NCI-H2196 treated with DMSO at 0.1 percent for 48 hours (cell line): ENCODE measurements around the gene COPS7B.
"Not testable (repeated sequence)": the region's sequence is repeated elsewhere in the genome, so short reads cannot be mapped to it uniquely, and the experiment has no call there.

Experiments
- DNase-seq: peaks from one replicate; lab custom pipeline; 2025; ENCODE audit not compliant: unreplicated experiment; lab: John Stamatoyannopoulos, UW

The COPS7B gene

DNA sequence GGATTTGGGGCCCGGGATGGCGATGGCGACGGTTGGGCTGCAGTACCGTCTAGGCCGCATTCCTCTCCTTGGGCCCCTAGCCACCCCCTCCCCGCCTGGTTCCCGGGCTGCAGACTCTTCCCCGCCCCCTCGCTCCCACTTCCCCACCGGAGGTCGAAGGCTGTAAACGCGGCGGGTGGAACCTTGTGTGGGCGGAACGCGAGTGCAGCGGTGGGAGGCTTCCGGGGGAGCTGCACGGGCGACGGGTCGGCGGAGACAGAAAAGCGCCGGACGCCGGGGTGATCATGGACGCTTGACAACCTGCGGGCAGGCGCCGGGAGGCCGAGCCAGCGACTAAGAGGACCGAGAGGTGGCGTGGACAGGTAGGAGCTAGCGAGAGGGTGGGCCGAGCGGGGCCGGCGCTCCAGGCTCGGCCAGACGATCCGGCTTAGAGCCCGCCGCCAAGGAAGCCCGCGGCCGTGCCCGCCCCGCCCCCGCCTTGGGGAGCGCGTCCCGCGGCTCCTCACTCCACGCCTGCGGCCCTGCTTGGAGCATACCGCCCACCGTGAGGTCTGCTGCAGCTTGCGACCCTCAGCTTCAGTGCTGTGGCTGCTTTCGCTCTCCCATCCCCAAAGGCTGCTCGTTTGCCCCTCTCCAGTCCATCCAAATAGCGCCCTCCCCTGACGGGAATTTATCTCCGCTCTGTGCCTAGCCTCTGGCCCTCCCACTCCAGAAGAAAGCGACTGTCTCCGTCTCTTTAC lies at the start of gene COPS7B:
COPS7B (plus strand) TSS at position 269 of the 740 bp plus-strand sequence. CDS start 2,126 bp downstream, outside the sequence.
- peak; percentile 75 for DNase-seq

DNA sequence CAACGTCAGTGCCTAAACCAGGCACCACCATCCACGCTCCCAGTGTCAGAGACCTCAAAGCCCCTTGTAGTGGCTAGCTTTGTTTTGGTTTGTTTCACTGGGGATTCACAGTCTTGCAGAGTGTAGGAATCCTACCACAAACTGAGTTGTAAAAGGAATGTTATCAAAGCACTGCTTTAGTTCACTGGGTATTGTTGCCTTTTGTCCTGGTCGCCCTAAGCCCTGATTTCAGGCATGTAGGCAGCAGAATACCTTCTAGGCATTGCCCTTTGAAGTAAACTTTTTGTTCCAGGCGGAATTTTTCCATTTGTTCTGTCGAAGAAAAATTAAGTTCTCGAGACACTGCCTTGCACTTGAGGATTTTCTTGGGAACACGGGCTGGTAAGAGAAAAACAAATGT lies 48.5 kb upstream of the COPS7B start:
- DNase-seq = no peak

GRCh38 chr2:231743376-231744116 lies 42.7 kb upstream of the COPS7B start:
- DNase-seq = no peak

GRCh38 chr2:231745303-231746038 lies 40.8 kb upstream of the COPS7B start:
- DNase-seq = no peak

DNA sequence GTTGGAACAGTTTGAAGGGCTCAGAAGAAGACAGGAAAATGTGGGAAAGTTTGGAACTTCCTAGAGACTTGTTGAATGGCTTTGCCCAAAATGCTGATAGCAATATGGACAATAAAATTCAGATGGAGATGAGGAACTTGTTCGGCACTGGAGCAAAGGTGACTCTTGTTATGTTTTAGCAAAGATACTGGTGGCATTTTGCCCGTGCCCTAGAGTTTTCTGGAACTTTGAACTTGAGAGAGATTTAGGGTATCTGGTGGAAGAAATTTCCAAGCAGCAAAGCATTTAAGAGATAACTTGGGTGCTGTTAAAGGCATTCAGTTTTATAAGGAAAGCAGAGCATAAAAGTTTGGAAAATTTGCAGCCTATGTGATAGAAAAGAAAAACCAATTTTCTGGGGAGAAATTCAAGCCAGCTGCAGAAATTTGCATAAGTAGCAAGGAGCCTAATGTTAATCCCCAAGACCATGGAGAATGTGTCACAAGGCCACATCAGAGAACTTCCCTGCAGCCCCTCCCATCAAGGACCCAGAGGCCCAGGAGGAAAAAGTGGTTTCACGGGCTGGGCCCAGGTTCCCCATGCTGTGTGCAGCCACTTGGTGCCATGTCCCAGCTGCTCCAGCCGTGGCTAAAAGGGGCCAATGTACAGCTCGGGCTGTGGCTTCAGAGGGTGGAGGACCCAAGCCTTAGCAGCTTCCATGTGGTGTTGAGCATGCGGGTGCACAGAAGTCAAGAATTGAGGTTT lies 37.9 kb upstream of the COPS7B start:
- DNase-seq = not testable (repeated sequence)

DNA sequence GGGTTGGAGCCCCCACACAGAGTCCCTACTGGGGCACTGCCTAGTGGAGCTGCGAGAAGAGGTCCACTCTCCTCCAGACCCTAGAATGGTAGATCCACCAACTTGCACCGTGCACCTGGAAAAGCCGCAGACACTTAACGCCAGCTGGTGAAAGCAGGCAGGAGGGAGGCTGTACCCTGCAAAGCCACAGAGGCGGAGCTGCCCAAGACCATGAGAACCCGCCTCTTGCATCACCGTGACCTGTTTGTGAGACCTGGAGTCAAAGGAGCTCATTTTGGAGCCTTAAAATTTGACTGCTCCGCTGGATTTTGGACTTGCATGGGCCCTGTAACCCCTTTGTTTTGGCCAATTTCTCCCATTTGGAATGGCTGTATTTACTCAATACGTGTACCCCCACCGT lies 37.2 kb upstream of the COPS7B start:
- DNase-seq = not testable (repeated sequence)

- DNase-seq = no peak
Observed at GRCh38 chr2:231751042-231751815, 35.0 kb upstream of the COPS7B start.

- no peak for DNase-seq
Observed at GRCh38 chr2:231752061-231752460, 34.2 kb upstream of the COPS7B start.

GRCh38 chr2:231761735-231762134 lies 24.5 kb upstream of the COPS7B start:
- DNase-seq = no peak

DNA sequence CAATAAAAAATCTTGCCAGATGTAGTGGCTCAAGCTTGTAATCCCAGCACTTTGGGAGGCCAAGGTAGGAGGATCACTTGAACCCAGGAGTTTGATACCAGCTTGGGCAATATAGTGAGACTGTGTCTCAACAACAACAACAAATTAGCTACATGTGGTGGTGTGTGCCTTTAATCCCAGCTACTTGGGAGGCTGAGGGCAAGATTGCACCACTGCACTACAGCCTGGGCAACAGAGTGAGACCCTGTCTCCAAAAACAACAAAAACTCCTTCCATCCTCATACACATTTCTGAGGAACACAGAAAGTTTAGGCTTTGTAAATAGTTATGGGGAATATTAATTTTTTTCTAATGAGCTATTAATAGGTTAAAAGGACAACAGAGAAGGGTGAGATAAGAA lies 22.1 kb upstream of the COPS7B start:
- no peak for DNase-seq

DNA sequence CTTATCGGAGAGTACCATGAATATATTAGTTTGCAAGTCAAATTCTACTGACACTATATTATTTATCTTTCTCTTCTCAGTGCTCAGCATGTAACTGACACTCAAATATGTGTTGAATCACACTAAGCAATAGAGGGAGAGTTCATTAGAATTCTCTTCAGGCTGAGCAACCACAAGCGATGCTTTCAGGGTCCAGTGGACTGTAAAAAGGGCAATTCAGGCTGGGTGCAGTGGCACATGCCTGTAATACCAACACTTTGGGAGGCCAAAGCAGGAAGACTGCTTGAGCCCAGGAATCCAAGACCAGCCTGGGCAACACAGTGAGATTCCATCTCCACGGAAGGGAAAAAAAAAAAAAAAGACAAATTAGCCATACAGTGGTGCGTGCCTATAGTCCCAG lies 21.5 kb upstream of the COPS7B start:
- no peak for DNase-seq

- DNase-seq = no peak
Observed at GRCh38 chr2:231765496-231765929, 20.7 kb upstream of the COPS7B start.

DNA sequence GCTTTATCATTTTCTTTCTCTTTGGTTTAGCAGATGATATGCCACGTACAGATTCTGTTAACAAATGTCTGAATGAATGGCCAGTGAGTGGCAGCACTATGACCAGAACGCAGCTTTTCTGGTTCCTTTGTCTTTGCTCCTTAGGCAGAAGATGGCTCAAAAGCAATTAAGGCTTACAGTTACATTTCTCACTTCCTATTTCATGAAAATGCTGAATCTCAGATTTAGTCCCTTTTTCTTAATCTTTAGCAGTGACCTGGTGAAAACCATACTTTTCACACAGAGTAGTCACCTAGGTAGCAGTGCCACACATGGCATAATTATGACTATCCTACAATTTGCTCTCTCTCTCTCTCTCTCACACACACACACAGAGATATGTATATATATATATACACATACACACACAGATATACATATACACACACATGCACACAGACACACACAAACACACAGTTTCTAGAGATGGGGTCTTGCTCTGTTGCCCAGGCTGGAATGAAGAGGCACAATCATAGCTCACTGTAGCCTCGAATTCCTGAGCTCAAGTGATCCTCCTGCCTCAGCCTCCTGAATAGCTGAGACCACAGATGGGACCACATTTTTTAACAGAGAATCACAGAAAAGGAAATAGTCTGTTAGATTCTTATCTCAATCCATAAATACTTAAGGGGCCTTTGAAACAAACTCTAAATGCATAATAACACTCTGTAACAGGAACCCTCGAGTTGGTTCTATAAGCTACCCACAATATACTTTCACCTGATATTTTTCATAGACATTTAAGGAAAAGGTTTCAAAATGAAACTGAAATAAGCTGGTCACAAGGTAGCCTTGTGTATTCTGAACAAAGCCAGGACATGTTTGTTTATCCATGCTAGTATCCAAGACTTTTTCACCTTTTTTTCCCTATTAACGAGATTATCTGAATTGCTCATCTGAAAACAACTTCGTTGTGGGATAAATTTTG lies 16.8 kb upstream of the COPS7B start:
- DNase-seq = no peak

DNA sequence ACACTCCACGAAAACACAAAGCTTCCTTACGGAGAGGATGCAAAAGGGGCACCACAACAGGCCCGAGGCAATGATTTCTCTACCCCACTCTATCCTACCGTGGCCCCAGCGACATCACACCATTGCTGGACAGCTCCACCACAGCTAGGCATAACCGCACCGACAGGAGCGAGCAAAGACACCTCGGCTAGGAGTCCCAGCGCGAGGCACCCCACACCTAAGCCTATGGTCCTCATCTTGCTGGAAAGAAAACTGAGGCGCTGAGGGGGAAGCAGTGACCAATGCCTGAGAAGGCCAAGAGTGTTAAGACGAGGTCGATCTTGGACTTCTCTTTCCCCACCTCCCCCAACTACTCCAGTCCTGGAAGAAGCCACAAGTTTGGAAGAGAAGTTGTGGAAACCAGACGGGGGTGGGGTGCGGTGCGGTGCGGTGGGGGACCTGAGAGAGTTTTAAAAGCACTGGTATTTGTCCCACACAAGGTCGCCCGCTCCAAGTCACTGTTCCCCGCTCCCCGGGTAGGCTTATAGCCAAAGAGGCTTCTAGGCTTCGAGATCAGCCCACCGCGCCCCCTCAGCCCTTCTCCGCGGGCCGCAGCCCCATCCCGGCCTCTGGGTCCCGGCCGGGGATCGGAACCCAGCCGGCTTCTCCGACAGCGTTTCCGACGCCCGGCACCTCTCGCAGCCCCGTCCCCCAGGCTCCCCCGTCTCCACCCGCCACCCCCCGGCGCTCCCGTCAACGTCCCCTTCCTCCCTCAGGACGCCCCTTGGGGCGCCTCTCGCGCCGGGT lies 5.9 kb upstream of the COPS7B start:
- DNase-seq = no peak

DNA sequence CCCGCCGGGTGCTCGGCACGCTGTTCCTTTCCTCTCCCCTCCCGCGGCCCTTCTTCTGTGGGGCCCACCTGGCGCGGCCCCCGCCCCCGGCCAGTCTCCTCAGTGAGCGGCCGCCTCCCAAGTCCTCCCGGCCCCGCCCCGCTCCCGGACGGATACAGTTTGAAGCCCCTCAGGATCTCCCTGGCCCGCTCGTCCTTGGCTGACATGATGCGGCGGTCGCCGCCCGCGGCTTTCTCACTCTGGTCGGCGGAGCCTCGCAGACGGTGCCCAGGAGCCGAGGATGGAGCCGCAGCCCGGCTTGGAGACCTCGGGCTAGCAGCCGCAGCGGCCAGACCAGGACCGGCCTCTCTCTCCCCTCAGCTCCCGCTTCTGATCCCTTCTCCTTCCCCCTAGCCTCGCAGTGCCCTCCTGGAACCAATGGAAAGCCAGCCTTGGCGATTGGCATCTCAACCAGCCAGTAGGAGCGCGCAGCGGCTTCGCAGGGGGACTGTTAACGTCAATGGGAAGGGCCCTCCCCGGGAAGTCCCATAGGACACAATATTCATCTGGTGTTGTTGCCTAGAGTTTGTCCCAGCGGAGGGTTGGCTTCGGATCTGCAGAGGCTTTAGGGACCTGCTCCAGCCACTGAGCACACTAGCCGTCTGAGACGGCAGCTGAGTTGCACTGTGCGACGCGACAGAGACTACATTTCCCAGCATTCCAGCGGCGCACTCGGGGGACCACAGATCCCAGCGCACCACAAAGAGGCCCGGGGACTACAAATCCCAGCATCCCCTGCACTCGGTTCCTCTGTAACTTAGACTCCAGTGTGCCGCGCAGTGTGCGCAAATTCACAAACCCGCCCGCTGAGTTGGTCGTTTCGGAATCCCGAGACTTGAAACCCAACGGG lies 5.1 kb upstream of the COPS7B start, which contains the start of gene PDE6D:
PDE6D (minus strand) TSS at position 374 of the 889 bp plus-strand sequence; CDS start at position 206, 168 bp downstream.
- DNase-seq = peak; percentile 98

DNA sequence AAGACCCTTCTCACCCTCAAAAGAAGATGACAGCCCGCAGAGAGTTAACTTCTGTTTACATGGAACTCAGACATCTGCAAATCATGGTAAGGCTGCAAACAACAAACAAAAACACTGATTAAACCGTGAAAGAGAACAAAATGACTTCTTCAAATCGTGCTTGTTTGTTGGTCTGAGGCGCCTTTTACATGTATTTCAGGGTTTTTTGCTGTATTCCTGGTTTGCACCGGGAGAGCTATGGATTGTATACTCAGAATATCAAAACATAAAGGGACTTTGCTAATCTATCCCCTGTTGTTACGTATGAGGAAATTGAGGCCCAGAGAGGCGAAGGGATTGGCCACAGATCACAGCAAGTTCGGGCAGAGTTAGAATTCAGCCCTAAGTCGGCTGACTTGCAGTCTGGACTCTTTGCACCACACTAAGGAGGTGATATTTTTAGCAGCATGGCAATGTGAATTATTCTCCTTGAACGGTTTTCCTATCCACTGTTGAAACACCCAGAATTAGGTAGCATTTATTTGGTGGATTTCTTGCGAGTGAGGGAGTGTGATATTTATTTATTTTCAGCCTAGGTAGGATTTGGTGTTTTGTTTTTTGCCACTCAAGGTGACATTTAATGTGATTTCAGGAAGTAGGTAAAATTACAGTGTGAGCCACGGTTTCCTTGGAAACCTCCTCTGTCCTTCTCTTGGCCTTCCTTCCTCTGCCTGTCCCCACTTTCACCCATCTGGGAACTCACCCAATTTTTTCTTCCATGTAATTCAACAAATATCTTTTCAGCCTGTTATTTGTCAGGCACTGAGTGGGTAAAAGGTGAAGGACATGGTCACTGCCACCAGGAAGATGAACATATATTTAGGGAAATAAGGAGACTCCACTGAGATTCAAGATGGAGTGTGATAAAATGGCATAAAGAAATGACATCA lies 4.2 kb upstream of the COPS7B start:
- DNase-seq = peak; percentile 61
